H1 (cell line): Measurements from ENCODE around the gene CARD11. TPM values are rescaled to one million over a fixed set of nuclear protein-coding genes. Genes with fewer than 3 reads are reported as not detected.
"Not testable (repeated sequence)": the region's sequence is repeated elsewhere in the genome, so short reads cannot be mapped to it uniquely, and the experiment has no call there.

Experiments
- CTCF ChIA-PET: fragments of 300-600 bp; sonication (Branson Sonifier 250); formaldehyde crosslinking; loops from one replicate; lab custom pipeline; 2021; ENCODE audit not compliant: partially characterized antibody; lab: Charles Lee
- POLR2A ChIA-PET: fragments of 300-600 bp; sonication (Branson Sonifier 250); formaldehyde crosslinking; loops from one replicate; lab custom pipeline; 2021; ENCODE audit warnings: inconsistent platforms; ENCODE audit not compliant: partially characterized antibody; lab: Charles Lee
- DNase-seq, 2 experiments: peaks; one replicate each; pipeline versions ENCODE4 v3.0.0 to v3.0.0-alpha.2; 2010 to 2022; ENCODE audit warnings: low spot score in 2 of 2, low read depth in 1 of 2, mixed read lengths in 1 of 2
- FAIRE-seq: peaks from 2 replicates; lab custom pipeline; 2011; peaks lifted over from hg19 to GRCh38; lab: Jason Lieb, UNC
- H2AFZ ChIP-seq: 2 replicates; pipeline ENCODE4 v1.8.1; 2012; ENCODE audit warnings: low read length, inconsistent platforms
- H2AK5ac ChIP-seq: 2 replicates; pipeline ENCODE4 v1.6.1; 2013; ENCODE audit warnings: low read depth, low read length
- H2BK120ac ChIP-seq: replicated peaks from 2 replicates; pipeline ENCODE3; 2013; ENCODE audit warnings: low read depth, low read length, inconsistent platforms
- H2BK12ac ChIP-seq: 2 replicates; pipeline ENCODE4 v1.6.1; 2013; ENCODE audit warnings: low read depth, low read length
- H2BK15ac ChIP-seq: 2 replicates; pipeline ENCODE4 v1.6.1; 2013; ENCODE audit warnings: low read length
- H2BK20ac ChIP-seq: 2 replicates; pipeline ENCODE4 v1.6.1; 2013; ENCODE audit warnings: low read length
- H2BK5ac ChIP-seq: 2 replicates; pipeline ENCODE4 v1.6.1; 2013; ENCODE audit warnings: low read depth, low read length
- H3K14ac ChIP-seq: 2 replicates; pipeline ENCODE4 v1.6.1; 2013; ENCODE audit warnings: inconsistent platforms; ENCODE audit not compliant: insufficient read length
- H3K18ac ChIP-seq: 2 replicates; pipeline ENCODE4 v1.6.1; 2013; ENCODE audit warnings: low read length; ENCODE audit errors: extremely low read depth
- H3K23ac ChIP-seq: 2 replicates; pipeline ENCODE4 v1.6.1; 2013; ENCODE audit warnings: inconsistent platforms; ENCODE audit not compliant: insufficient read length
- H3K23me2 ChIP-seq: 2 replicates; pipeline ENCODE4 v1.6.1; 2013; ENCODE audit warnings: low read depth, low read length
- H3K27ac ChIP-seq: 2 replicates; pipeline ENCODE4 v1.6.1; 2011; ENCODE audit warnings: low read depth, low read length, inconsistent platforms
- H3K27me3 ChIP-seq, 4 experiments: replicated peaks in 1 of 4; 1 replicate in 1 of 4; 2 replicates in 3 of 4; pipeline versions ENCODE4 v1.6.1 to v1.8.1; 2011 to 2013; ENCODE audit warnings: low read length in 3 of 4, mild to moderate bottlenecking in 3 of 4, inconsistent platforms in 2 of 4, mixed read lengths in 2 of 4, moderate library complexity in 1 of 4; ENCODE audit not compliant: control insufficient read depth in 3 of 4, insufficient read depth in 3 of 4; ENCODE audit errors: extremely low read depth in 1 of 4
- H3K36me3 ChIP-seq, 4 experiments: 2 replicates each; pipeline versions ENCODE4 v1.6.1 to v1.8.1; 2011 to 2013; ENCODE audit warnings: mild to moderate bottlenecking in 4 of 4, low read length in 3 of 4, moderate library complexity in 2 of 4, control low read depth in 1 of 4, inconsistent platforms in 1 of 4; ENCODE audit not compliant: insufficient read depth in 4 of 4, control insufficient read depth in 2 of 4
- H3K4ac ChIP-seq: replicated peaks from 2 replicates; pipeline ENCODE3; 2013; ENCODE audit warnings: low read length, low read depth, mixed read lengths, inconsistent platforms; ENCODE audit not compliant: insufficient read length
- H3K4me1 ChIP-seq, 4 experiments: replicated peaks in 1 of 4; 1 replicate in 1 of 4; 2 replicates in 3 of 4; pipeline versions ENCODE4 v1.6.1 to v1.8.1; 2011 to 2013; ENCODE audit warnings: low read length in 3 of 4, inconsistent platforms in 2 of 4, mixed read lengths in 1 of 4; ENCODE audit not compliant: insufficient read depth in 4 of 4, control insufficient read depth in 3 of 4
- H3K4me2 ChIP-seq, 2 experiments: 2 replicates each; pipeline versions ENCODE4 v1.6.1 to v1.8.1; 2011 to 2013; ENCODE audit warnings: low read depth in 2 of 2, low read length in 2 of 2, control low read depth in 1 of 2, inconsistent platforms in 1 of 2, mild to moderate bottlenecking in 1 of 2; ENCODE audit not compliant: insufficient read depth in 1 of 2
- H3K4me3 ChIP-seq, 4 experiments: fragments of 200-600, 300-600 bp in 1 of 4; sonication (generic), shearing (Covaris generic), sonication (Bioruptor Twin) in 1 of 4; 2 replicates each; pipeline versions ENCODE4 v1.5.1 to v1.8.1; 2011 to 2016; ENCODE audit warnings: low read length in 4 of 4, low read depth in 3 of 4, control low read depth in 2 of 4, inconsistent platforms in 2 of 4, mild to moderate bottlenecking in 2 of 4, mixed read lengths in 1 of 4, moderate library complexity in 1 of 4; ENCODE audit not compliant: insufficient read depth in 2 of 4; ENCODE audit errors: extremely low read depth in 1 of 4
- H3K56ac ChIP-seq: replicated peaks from 2 replicates; pipeline ENCODE3; 2013; ENCODE audit warnings: low read depth, mild to moderate bottlenecking, mixed read lengths, low read length, inconsistent platforms; ENCODE audit not compliant: insufficient read length
- H3K79me1 ChIP-seq: 2 replicates; pipeline ENCODE4 v1.6.1; 2013; ENCODE audit warnings: low read depth, low read length, control low read depth
- H3K79me2 ChIP-seq, 2 experiments: 2 replicates each; pipeline versions ENCODE4 v1.6.1 to v1.8.1; 2012 to 2013; ENCODE audit warnings: low read length in 2 of 2, mild to moderate bottlenecking in 2 of 2, inconsistent platforms in 1 of 2; ENCODE audit not compliant: insufficient read depth in 2 of 2, control insufficient read depth in 1 of 2
- H3K9ac ChIP-seq, 4 experiments: replicated peaks in 1 of 4; 1 replicate in 1 of 4; 2 replicates in 3 of 4; pipeline versions ENCODE4 v1.6.1 to v1.8.1; 2011 to 2013; ENCODE audit warnings: low read depth in 3 of 4, low read length in 3 of 4, control low read depth in 2 of 4, mild to moderate bottlenecking in 2 of 4, moderate library complexity in 2 of 4, inconsistent platforms in 1 of 4; ENCODE audit errors: extremely low read depth in 1 of 4
- H3K9me3 ChIP-seq, 2 experiments: 2 replicates each; pipeline versions ENCODE4 v1.6.1 to v1.8.1; 2012 to 2013; ENCODE audit warnings: mild to moderate bottlenecking in 2 of 2, moderate library complexity in 2 of 2, control low read depth in 1 of 2, inconsistent platforms in 1 of 2, low read depth in 1 of 2, low read length in 1 of 2, mixed read lengths in 1 of 2; ENCODE audit not compliant: insufficient read depth in 2 of 2
- H4K20me1 ChIP-seq, 2 experiments: replicated peaks in 1 of 2; 2 replicates each; pipeline versions ENCODE3 to v1.8.1; 2011 to 2013; ENCODE audit warnings: inconsistent platforms in 2 of 2, low read length in 2 of 2, mild to moderate bottlenecking in 1 of 2; ENCODE audit not compliant: insufficient read depth in 2 of 2, control insufficient read depth in 1 of 2
- H4K5ac ChIP-seq: 2 replicates; pipeline ENCODE4 v1.6.1; 2013; ENCODE audit warnings: low read length, low read depth, mixed read lengths, inconsistent platforms; ENCODE audit not compliant: insufficient read length
- H4K8ac ChIP-seq: 2 replicates; pipeline ENCODE4 v1.8.0; 2013; ENCODE audit warnings: mild to moderate bottlenecking, moderate library complexity, low read length, inconsistent platforms; ENCODE audit not compliant: insufficient read depth; ENCODE audit errors: extremely low read depth
- H4K91ac ChIP-seq: replicated peaks from 2 replicates; pipeline ENCODE3; 2013; ENCODE audit warnings: low read length, mixed read lengths, inconsistent platforms; ENCODE audit not compliant: insufficient read length
- WGBS, 2 experiments: shearing (Covaris generic) in 1 of 2; methylation state at CpG; one replicate each; pipeline versions ENCODE4 v1.1.6 to v1.1.7; 2013 to 2015; ENCODE audit warnings: low lambda C conversion rate in 2 of 2, mixed read lengths in 2 of 2, inconsistent platforms in 1 of 2, low coverage in 1 of 2, missing lambda C conversion rate in 1 of 2; ENCODE audit not compliant: insufficient replicate concordance in 2 of 2, insufficient coverage in 1 of 2, insufficient read length in 1 of 2; ENCODE audit errors: extremely low coverage in 1 of 2, missing lambda C conversion rate in 1 of 2; 5-methylcytosine and 5-hydroxymethylcytosine counted together
- polyA plus RNA-seq, 7 experiments: library from polyadenylated mRNA; depleted of rRNA in 3 of 7; stranded (reverse) in 5 of 7; unstranded in 2 of 7; fragments of >200 nt in 5 of 7; fragments of 200-250 nt in 2 of 7; gene quantifications; 1 replicate in 5 of 7; 2 replicates in 1 of 7; 4 replicates in 1 of 7; pipeline versions ENCODE4 v1.2.1 to v1.2.3, GENCODE V29; 2011 to 2013; ENCODE audit warnings: missing spikeins in 2 of 7, mixed read lengths in 2 of 7
- total RNA-seq: library from RNA; stranded (reverse); fragmentation: NEBNext Ultra II Directional; extraction: Animal tissue kit (Norgen Biotek cat#: 25700); gene quantifications from 2 replicates; pipeline ENCODE4 v1.2.1, GENCODE V29; 2021

CARD11 gene
- total and polyA plus RNA-seq, 2 of the 8 experiments (the other 6 are each of a cell fraction or from before 2014, with no cell fraction given), result 12.6 to 29.8 TPM

DNA sequence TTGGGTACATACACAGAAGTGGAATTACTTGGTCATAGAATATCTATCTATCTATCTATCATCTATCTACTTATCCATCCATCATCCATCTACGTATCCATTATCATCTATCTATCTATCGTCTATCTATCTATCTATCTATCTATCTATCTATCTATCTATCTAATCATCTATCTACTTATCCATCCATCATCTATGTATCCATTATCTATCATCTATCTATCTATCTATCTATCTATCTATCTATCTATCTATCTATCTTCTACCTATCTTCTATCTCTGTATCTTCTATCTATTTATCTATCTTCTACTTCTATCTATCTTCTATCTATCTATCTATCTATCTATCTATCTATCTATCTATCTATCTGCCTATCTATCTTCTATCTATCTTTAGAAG lies 123.2 kb downstream of the CARD11 start:
- H3K27me3 ChIP-seq, H3K9ac ChIP-seq, H3K23ac ChIP-seq, H3K79me2 ChIP-seq, H2BK5ac ChIP-seq, H4K91ac ChIP-seq, H2BK20ac ChIP-seq, H3K23me2 ChIP-seq, H3K14ac ChIP-seq, H3K9me3 ChIP-seq, H3K4me2 ChIP-seq, H3K36me3 ChIP-seq, H3K79me1 ChIP-seq, POLR2A ChIA-PET, DNase-seq, H4K5ac ChIP-seq, H2BK15ac ChIP-seq, H3K4me3 ChIP-seq, H3K4ac ChIP-seq, H4K20me1 ChIP-seq, H3K27ac ChIP-seq, H4K8ac ChIP-seq, H2BK12ac ChIP-seq, H2AK5ac ChIP-seq, H2AFZ ChIP-seq, H2BK120ac ChIP-seq, H3K18ac ChIP-seq, H3K4me1 ChIP-seq, FAIRE-seq: not testable (repeated sequence)
- 68 to 100% methylated on average over 2 of the region's 2 CpGs for WGBS, 2 experiments
- peak overlapping the region; percentile 97 for H3K56ac ChIP-seq
- CTCF ChIA-PET, result interaction anchor here (1.1 to 3.8 kb wide), 10 partner anchors 9 to 117 kb away, joined by 3 to 29 read pairs (median 8); no protein-coding TSS in a partner anchor
